ENCODE measurements around the gene RAPH1. TPM values are rescaled to one million over a fixed set of nuclear protein-coding genes. Genes with fewer than 3 reads are reported as not detected.

Gene RAPH1
- total and polyA plus RNA-seq, 2 experiments from 2014 or later: 38.8 to 83.9 TPM

DNA sequence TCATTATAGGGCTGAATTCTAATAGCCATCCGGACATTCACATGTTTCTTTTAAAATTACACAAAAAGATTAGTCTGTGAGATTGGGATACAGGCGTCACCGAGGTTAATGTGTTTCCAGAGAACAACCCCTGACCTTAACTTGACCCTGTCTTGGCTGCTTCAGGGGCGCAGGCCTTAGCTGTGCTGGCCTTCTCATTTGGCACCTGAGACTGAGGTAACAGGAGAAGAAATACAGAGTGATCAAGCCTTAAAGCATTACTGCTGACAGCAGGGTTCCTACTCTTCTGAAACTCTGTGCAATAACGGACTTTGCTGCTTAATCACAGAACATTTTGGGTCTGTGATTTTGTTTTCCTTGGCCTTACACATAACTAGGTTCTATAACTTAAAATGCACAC is 92.6 kb downstream of the RAPH1 start:
- Histone ChIP-seq H3K9ac (no peak overlapping the region), H3K4me3 (no peak overlapping the region), H3K27ac (peak overlapping the region; percentile 15), H3K9me3 (ENCODE audit: low read depth) (no peaks in the 10 kb centered on the region), H3K36me3 (ENCODE audit: low read depth) (peaks cover 84% of the 10 kb centered on the region), H4K20me1 (ENCODE audit: insufficient read depth) (peaks cover 17% of the 10 kb centered on the region; the same call in 1 of the 2 replicates), H3K4me1 (ENCODE audit: insufficient read depth) (peaks cover 32% of the 10 kb centered on the region), H2AFZ (no peak overlapping the region), H3F3A (ENCODE audit: insufficient read depth) (peaks cover 82% of the 10 kb centered on the region), H3K9me2 (ENCODE audit: insufficient read depth) (no peaks in the 10 kb centered on the region), H3K4me2 (ENCODE audit: unreplicated experiment) (no peak overlapping the region), H3K79me2 (ENCODE audit: insufficient read depth) (peaks cover 68% of the 10 kb centered on the region), H3K27me3 (replicated peaks; ENCODE audit: insufficient read depth) (no peaks in the 10 kb centered on the region)
- TF ChIP-seq EZH2 (IDR thresholded peaks at IDR 0.05; ENCODE audit: insufficient read depth, poor library complexity, severe bottlenecking) (no peak), EZH2phosphoT487 (IDR thresholded peaks at IDR 0.05; ENCODE audit: insufficient read depth, low read depth) (no peak)
- DNase-seq: no peak
- 52 to 53% methylated on average over 5 of the region's 5 CpGs for WGBS, 2 experiments (ENCODE audit: low coverage in 1 of 2, low lambda C conversion rate in 2 of 2, missing lambda C conversion rate in 2 of 2)
- in situ Hi-C loops (cut with MboI): no loop called here

DNA sequence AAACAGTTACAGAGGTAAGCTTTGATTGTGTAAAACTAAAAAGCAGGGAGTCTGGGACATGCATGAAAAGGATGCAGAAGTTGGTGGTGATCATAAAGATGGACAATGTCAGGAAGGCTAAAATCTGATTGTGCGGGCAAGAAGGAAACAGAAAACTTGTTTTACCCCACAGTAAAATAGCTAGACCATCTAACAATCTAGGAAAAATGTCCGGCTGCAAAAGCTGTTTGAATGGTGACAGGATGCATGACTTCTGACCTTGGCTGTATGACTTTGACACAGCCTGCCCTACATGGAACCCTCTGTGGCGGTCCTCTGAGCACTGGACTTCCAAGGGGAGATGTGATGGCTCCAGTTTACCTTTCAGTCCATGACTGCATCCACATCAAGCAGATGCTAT is 93.6 kb downstream of the RAPH1 start:
- no peak for DNase-seq
- Histone ChIP-seq H3K27ac (0 out of 2 replicates have a peak overlapping the region, but pooled peaks have one; percentile 15), H3K9ac (no peak overlapping the region), H3K4me1 (ENCODE audit: insufficient read depth) (peaks cover 38% of the 10 kb centered on the region), H3K27me3 (replicated peaks; ENCODE audit: insufficient read depth) (no peaks in the 10 kb centered on the region), H4K20me1 (ENCODE audit: insufficient read depth) (peaks cover 17% of the 10 kb centered on the region; the same call in 1 of the 2 replicates), H3K9me2 (ENCODE audit: insufficient read depth) (no peaks in the 10 kb centered on the region), H3K4me2 (ENCODE audit: unreplicated experiment) (no peak overlapping the region), H3K9me3 (ENCODE audit: low read depth) (no peaks in the 10 kb centered on the region), H3K4me3 (no peak overlapping the region), H3K36me3 (ENCODE audit: low read depth) (peaks cover 85% of the 10 kb centered on the region), H3K79me2 (ENCODE audit: insufficient read depth) (peaks cover 68% of the 10 kb centered on the region), H3F3A (ENCODE audit: insufficient read depth) (peaks cover 82% of the 10 kb centered on the region), H2AFZ (no peak overlapping the region)
- in situ Hi-C loops (cut with MboI): no loop called here
- no peak for TF ChIP-seq EZH2 (IDR thresholded peaks at IDR 0.05; ENCODE audit: insufficient read depth, poor library complexity, severe bottlenecking)
- TF ChIP-seq EZH2phosphoT487 (IDR thresholded peaks at IDR 0.05; ENCODE audit: insufficient read depth, low read depth): no peak
- 76 to 81% methylated on average over 3 of the region's 3 CpGs for WGBS, 2 experiments (ENCODE audit: low coverage in 1 of 2, low lambda C conversion rate in 2 of 2, missing lambda C conversion rate in 2 of 2)

DNA sequence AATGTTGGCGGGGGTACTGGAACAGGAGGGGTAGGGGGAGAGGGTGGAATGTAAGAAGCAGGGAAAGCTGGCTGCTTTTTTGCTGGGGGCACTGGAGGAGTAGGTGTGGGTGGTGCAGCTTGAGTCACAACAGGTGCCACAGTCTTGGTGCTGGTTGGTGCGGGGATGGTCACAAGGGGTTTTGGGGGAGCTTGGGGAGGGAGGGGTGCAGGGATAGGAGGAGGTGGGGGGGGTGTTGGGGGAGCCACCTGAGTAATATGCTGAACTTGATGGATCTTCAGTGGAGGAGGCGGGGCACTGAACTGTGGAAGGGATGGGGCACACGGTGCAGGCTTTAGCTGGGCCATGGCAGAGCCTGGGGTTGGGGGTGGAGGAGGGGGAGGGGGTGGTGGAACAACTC is 94.4 kb downstream of the RAPH1 start:
- H3F3A ChIP-seq (ENCODE audit: insufficient read depth): peaks cover 86% of the 10 kb centered on the region
- H3K4me2 ChIP-seq (ENCODE audit: unreplicated experiment): no peak overlapping the region
- peaks cover 21% of the 10 kb centered on the region; the same call in 1 of the 2 replicates for H4K20me1 ChIP-seq (ENCODE audit: insufficient read depth)
- no peak overlapping the region for H2AFZ ChIP-seq
- peaks cover 30% of the 10 kb centered on the region for H3K4me1 ChIP-seq (ENCODE audit: insufficient read depth)
- WGBS, 2 experiments (ENCODE audit: low coverage in 1 of 2, low lambda C conversion rate in 2 of 2, missing lambda C conversion rate in 2 of 2): 71 to 100% methylated on average over 1 to 4 of the region's 4 CpGs
- peaks cover 85% of the 10 kb centered on the region for H3K36me3 ChIP-seq (ENCODE audit: low read depth)
- no peak for DNase-seq
- H3K27ac ChIP-seq: no peak overlapping the region
- H3K9me2 ChIP-seq (ENCODE audit: insufficient read depth): no peaks in the 10 kb centered on the region
- peaks cover 71% of the 10 kb centered on the region for H3K79me2 ChIP-seq (ENCODE audit: insufficient read depth)
- no peak overlapping the region for H3K4me3 ChIP-seq
- TF ChIP-seq EZH2phosphoT487 (IDR thresholded peaks at IDR 0.05; ENCODE audit: insufficient read depth, low read depth) (no peak), EZH2 (IDR thresholded peaks at IDR 0.05; ENCODE audit: insufficient read depth, poor library complexity, severe bottlenecking) (no peak)
- no peaks in the 10 kb centered on the region for H3K9me3 ChIP-seq (ENCODE audit: low read depth)
- H3K27me3 ChIP-seq (replicated peaks; ENCODE audit: insufficient read depth): no peaks in the 10 kb centered on the region
- no peak overlapping the region for H3K9ac ChIP-seq
- in situ Hi-C loops (cut with MboI): no loop called here

DNA sequence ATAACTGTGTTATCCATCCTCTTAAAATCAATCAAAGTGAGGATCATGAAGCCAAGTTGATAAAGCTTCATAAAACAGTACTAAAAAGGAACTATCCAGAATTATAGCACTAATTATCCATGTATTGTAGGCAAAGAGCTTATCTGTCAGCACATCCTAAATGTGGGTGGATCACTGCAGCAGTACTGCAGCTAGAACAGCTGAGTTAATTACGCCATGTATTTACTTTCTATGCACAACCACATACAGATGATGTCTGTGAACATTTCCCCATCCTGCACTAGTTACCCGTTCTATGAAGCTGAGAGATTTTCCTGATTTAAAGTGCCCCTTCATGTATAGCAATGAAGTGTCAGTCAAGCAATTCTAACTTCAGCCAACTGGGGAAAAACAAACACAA is 96.6 kb downstream of the RAPH1 start:
- H3K79me2 ChIP-seq (ENCODE audit: insufficient read depth): peaks cover 79% of the 10 kb centered on the region
- H3K4me1 ChIP-seq (ENCODE audit: insufficient read depth): peaks cover 22% of the 10 kb centered on the region; the same call in 1 of the 2 replicates
- H2AFZ ChIP-seq: no peak overlapping the region
- in situ Hi-C loops (cut with MboI): no loop called here
- no peaks in the 10 kb centered on the region for H3K27me3 ChIP-seq (replicated peaks; ENCODE audit: insufficient read depth)
- H4K20me1 ChIP-seq (ENCODE audit: insufficient read depth): peaks cover 21% of the 10 kb centered on the region; the same call in 1 of the 2 replicates
- TF ChIP-seq EZH2phosphoT487 (IDR thresholded peaks at IDR 0.05; ENCODE audit: insufficient read depth, low read depth) (no peak), EZH2 (IDR thresholded peaks at IDR 0.05; ENCODE audit: insufficient read depth, poor library complexity, severe bottlenecking) (no peak)
- peaks cover 86% of the 10 kb centered on the region for H3K36me3 ChIP-seq (ENCODE audit: low read depth)
- H3K27ac ChIP-seq: peak overlapping the region; percentile 25
- whole genome bisulfite sequencing, 2 experiments (ENCODE audit: low coverage in 1 of 2, low lambda C conversion rate in 2 of 2, missing lambda C conversion rate in 2 of 2): 72 to 75% methylated on average over 2 of the region's 2 CpGs
- H3K9ac ChIP-seq: 0 out of 2 replicates have a peak overlapping the region, but pooled peaks have one; percentile 5
- no peak overlapping the region for H3K4me2 ChIP-seq (ENCODE audit: unreplicated experiment)
- no peak for DNase-seq
- peaks cover 84% of the 10 kb centered on the region for H3F3A ChIP-seq (ENCODE audit: insufficient read depth)
- no peaks in the 10 kb centered on the region for H3K9me2 ChIP-seq (ENCODE audit: insufficient read depth)
- H3K9me3 ChIP-seq (ENCODE audit: low read depth): no peaks in the 10 kb centered on the region
- H3K4me3 ChIP-seq: no peak overlapping the region

Measured in GM23248 (cell line).